ENCODE results near the gene HIPK2.

Gene HIPK2

GRCh38 chr7:139659922-139660316 is 117.9 kb downstream of the HIPK2 start:
- POLR2A ChIA-PET: no interaction called here
- no peak for TF ChIP-seq BHLHE40 (IDR thresholded peaks at IDR 0.05; ENCODE audit: borderline replicate concordance)
- no peak for TF ChIP-seq L3MBTL2 (conservative IDR thresholded peaks at IDR 0.05)
- no peak for TF ChIP-seq SP1 (IDR thresholded peaks at IDR 0.05)
- no peak for TF ChIP-seq HDGF (IDR thresholded peaks at IDR 0.05; ENCODE audit: borderline replicate concordance)
- TF ChIP-seq NFRKB (IDR thresholded peaks at IDR 0.05): no peak
- TF ChIP-seq PKNOX1 (IDR thresholded peaks at IDR 0.05): no peak
- TF ChIP-seq FOXA1 (IDR thresholded peaks at IDR 0.05): no peak
- no peak for TF ChIP-seq CTBP1 (IDR thresholded peaks at IDR 0.05; ENCODE audit: borderline replicate concordance)
- no peak for TF ChIP-seq ELF4 (IDR thresholded peaks at IDR 0.05)
- no peak for TF ChIP-seq TARDBP (IDR thresholded peaks at IDR 0.05)
- TF ChIP-seq LEF1 (IDR thresholded peaks at IDR 0.05; ENCODE audit: borderline replicate concordance): no peak
- TF ChIP-seq ARNT (IDR thresholded peaks at IDR 0.05): no peak
- no peak for TF ChIP-seq FOXM1 (IDR thresholded peaks at IDR 0.05; ENCODE audit: borderline replicate concordance)
- TF ChIP-seq SUZ12 (IDR thresholded peaks at IDR 0.05): no peak
- TF ChIP-seq FOXK2 (IDR thresholded peaks at IDR 0.05): no peak
- no peak for TF ChIP-seq ZNF384 (IDR thresholded peaks at IDR 0.05)
- DNase-seq (ENCODE audit: extremely low spot score): no peak
- CTCF ChIA-PET: interaction anchor here (0.8 kb wide), 1 partner anchor 14 kb away, joined by 4 read pairs; no protein-coding TSS in a partner anchor

- POLR2A ChIA-PET: no interaction called here
Observed at GRCh38 chr7:139658908-139659675, 118.7 kb downstream of the HIPK2 start.

GRCh38 chr7:139658296-139658695 is 119.5 kb downstream of the HIPK2 start:
- DNase-seq (ENCODE audit: extremely low spot score): no peak
- ChIA-PET POLR2A (no interaction called here), CTCF (no interaction called here)
- no peak for TF ChIP-seq PKNOX1 (IDR thresholded peaks at IDR 0.05)
- TF ChIP-seq HDGF (IDR thresholded peaks at IDR 0.05; ENCODE audit: borderline replicate concordance): no peak
- no peak for TF ChIP-seq LEF1 (IDR thresholded peaks at IDR 0.05; ENCODE audit: borderline replicate concordance)
- no peak for TF ChIP-seq TARDBP (IDR thresholded peaks at IDR 0.05)
- TF ChIP-seq FOXM1 (IDR thresholded peaks at IDR 0.05; ENCODE audit: borderline replicate concordance): no peak
- TF ChIP-seq SP1 (IDR thresholded peaks at IDR 0.05): no peak
- TF ChIP-seq FOXK2 (IDR thresholded peaks at IDR 0.05): no peak
- TF ChIP-seq ARNT (IDR thresholded peaks at IDR 0.05): no peak
- TF ChIP-seq L3MBTL2 (conservative IDR thresholded peaks at IDR 0.05): no peak
- TF ChIP-seq CTBP1 (IDR thresholded peaks at IDR 0.05; ENCODE audit: borderline replicate concordance): no peak
- no peak for TF ChIP-seq FOXA1 (IDR thresholded peaks at IDR 0.05)
- no peak for TF ChIP-seq NFRKB (IDR thresholded peaks at IDR 0.05)
- no peak for TF ChIP-seq SUZ12 (IDR thresholded peaks at IDR 0.05)
- no peak for TF ChIP-seq BHLHE40 (IDR thresholded peaks at IDR 0.05; ENCODE audit: borderline replicate concordance)
- no peak for TF ChIP-seq ZNF384 (IDR thresholded peaks at IDR 0.05)
- no peak for TF ChIP-seq ELF4 (IDR thresholded peaks at IDR 0.05)

More at GRCh38 chr7:139658908-139659675, 118.7 kb downstream of the HIPK2 start:
- DNase-seq (ENCODE audit: extremely low spot score): no peak
- TF ChIP-seq SUZ12 (IDR thresholded peaks at IDR 0.05) (no peak), TARDBP (IDR thresholded peaks at IDR 0.05) (no peak), CTBP1 (IDR thresholded peaks at IDR 0.05; ENCODE audit: borderline replicate concordance) (no peak), ZNF384 (IDR thresholded peaks at IDR 0.05) (no peak), NFRKB (IDR thresholded peaks at IDR 0.05) (no peak), BHLHE40 (IDR thresholded peaks at IDR 0.05; ENCODE audit: borderline replicate concordance) (no peak), SP1 (IDR thresholded peaks at IDR 0.05) (no peak), ELF4 (IDR thresholded peaks at IDR 0.05) (no peak), ARNT (IDR thresholded peaks at IDR 0.05) (no peak), FOXM1 (IDR thresholded peaks at IDR 0.05; ENCODE audit: borderline replicate concordance) (no peak), FOXK2 (IDR thresholded peaks at IDR 0.05) (no peak), HDGF (IDR thresholded peaks at IDR 0.05; ENCODE audit: borderline replicate concordance) (no peak), L3MBTL2 (conservative IDR thresholded peaks at IDR 0.05) (no peak), LEF1 (IDR thresholded peaks at IDR 0.05; ENCODE audit: borderline replicate concordance) (no peak)
- CTCF ChIA-PET: interaction anchor here (0.8 kb wide), 1 partner anchor 13 kb away, joined by 4 read pairs; no protein-coding TSS in a partner anchor

- DNase-seq (ENCODE audit: extremely low spot score): no peak
- CTCF ChIA-PET: interaction anchor here (0.6 kb wide), 1 partner anchor 12 kb away, joined by 4 read pairs; no protein-coding TSS in a partner anchor
- POLR2A ChIA-PET: no interaction called here
- TF ChIP-seq FOXA1 (IDR thresholded peaks at IDR 0.05) (no peak), FOXM1 (IDR thresholded peaks at IDR 0.05; ENCODE audit: borderline replicate concordance) (no peak), PKNOX1 (IDR thresholded peaks at IDR 0.05) (no peak), TARDBP (IDR thresholded peaks at IDR 0.05) (no peak), NFRKB (IDR thresholded peaks at IDR 0.05) (no peak), ZNF384 (IDR thresholded peaks at IDR 0.05) (no peak), SP1 (IDR thresholded peaks at IDR 0.05) (no peak), HDGF (IDR thresholded peaks at IDR 0.05; ENCODE audit: borderline replicate concordance) (no peak), SUZ12 (IDR thresholded peaks at IDR 0.05) (no peak), L3MBTL2 (conservative IDR thresholded peaks at IDR 0.05) (no peak), CTBP1 (IDR thresholded peaks at IDR 0.05; ENCODE audit: borderline replicate concordance) (no peak), LEF1 (IDR thresholded peaks at IDR 0.05; ENCODE audit: borderline replicate concordance) (no peak), ELF4 (IDR thresholded peaks at IDR 0.05) (no peak), ARNT (IDR thresholded peaks at IDR 0.05) (no peak)
Observed at GRCh38 chr7:139657725-139658124, 120.1 kb downstream of the HIPK2 start.

- no peak for DNase-seq (ENCODE audit: extremely low spot score)
- CTCF ChIA-PET: interaction anchor here (1.0 kb wide), 1 partner anchor 11 kb away, joined by 4 read pairs; no protein-coding TSS in a partner anchor
- TF ChIP-seq SP1 (IDR thresholded peaks at IDR 0.05): no peak
- no peak for TF ChIP-seq ELF4 (IDR thresholded peaks at IDR 0.05)
- TF ChIP-seq SUZ12 (IDR thresholded peaks at IDR 0.05): no peak
- no peak for TF ChIP-seq PKNOX1 (IDR thresholded peaks at IDR 0.05)
- no peak for TF ChIP-seq ARNT (IDR thresholded peaks at IDR 0.05)
- no peak for TF ChIP-seq FOXM1 (IDR thresholded peaks at IDR 0.05; ENCODE audit: borderline replicate concordance)
- no peak for TF ChIP-seq FOXK2 (IDR thresholded peaks at IDR 0.05)
- POLR2A ChIA-PET: no interaction called here
Observed at GRCh38 chr7:139656387-139656786, 121.4 kb downstream of the HIPK2 start.

Data from HEK293T (cell line).